ENCODE measurements around the gene CCDC146. TPM values are rescaled to one million over a fixed set of nuclear protein-coding genes. Genes with fewer than 3 reads are reported as not detected.

The CCDC146 gene
- total and polyA plus RNA-seq, 4 donors = 1.3 to 3.9 (median 3.1) TPM

GRCh38 chr7:77329466-77330168 is 207.2 kb downstream of the CCDC146 start:
- H3K9ac ChIP-seq (ENCODE audit: low read depth in 1 of 2, low read length in 2 of 2) = no peak overlapping the region
- peaks cover 0 to 3% (median 2%) of the 10 kb centered on the region in 4 donors for H3K4me1 ChIP-seq (ENCODE audit: control insufficient read depth in 4 of 4, insufficient read depth in 4 of 4, low read length in 3 of 4)
- peaks cover 0 to 13% (median 5%) of the 10 kb centered on the region in 4 donors for H3K36me3 ChIP-seq (ENCODE audit: control insufficient read depth in 4 of 4, insufficient read depth in 3 of 4, low read depth in 1 of 4, low read length in 3 of 4)
- WGBS = 95% methylated on average over 4 of the region's 4 CpGs
- no peak for TF ChIP-seq ATF3 (IDR thresholded peaks at IDR 0.05)
- TF ChIP-seq FOXA1 (IDR thresholded peaks at IDR 0.05) = no peak
- no peak for TF ChIP-seq YY1 (IDR thresholded peaks at IDR 0.05)
- no peak for TF ChIP-seq REST (IDR thresholded peaks at IDR 0.05)
- TF ChIP-seq SP1 (IDR thresholded peaks at IDR 0.05) = no peak
- TF ChIP-seq HNF4A (conservative IDR thresholded peaks at IDR 0.05) = no peak
- TF ChIP-seq MAX (IDR thresholded peaks at IDR 0.05) = no peak
- TF ChIP-seq JUND (IDR thresholded peaks at IDR 0.05) = no peak
- no peak for TF ChIP-seq TAF1 (conservative IDR thresholded peaks at IDR 0.05)
- no peak for TF ChIP-seq HNF4G (IDR thresholded peaks at IDR 0.05)
- TF ChIP-seq GABPA (IDR thresholded peaks at IDR 0.05 in 1 of 2, conservative IDR thresholded peaks at IDR 0.05 in 1 of 2) = no peak
- no peak for TF ChIP-seq RXRA (IDR thresholded peaks at IDR 0.05)
- TF ChIP-seq RAD21 (IDR thresholded peaks at IDR 0.05) = no peak
- H3K27ac ChIP-seq (ENCODE audit: low read depth in 1 of 2, low read length in 2 of 2) = no peak overlapping the region
- no peaks in the 10 kb centered on the region for H3K9me3 ChIP-seq (ENCODE audit: control insufficient read depth in 4 of 4, low read length in 3 of 4)
- DNase-seq (ENCODE audit: low spot score) = no peak
- no peak overlapping the region for H3K4me3 ChIP-seq (ENCODE audit: low read depth in 1 of 3, low read length in 3 of 3)
- no peaks in the 10 kb centered on the region for H3K27me3 ChIP-seq (ENCODE audit: control insufficient read depth in 4 of 4, insufficient read depth in 4 of 4, low read length in 3 of 4)

- H3K4me1 ChIP-seq (ENCODE audit: control insufficient read depth in 4 of 4, insufficient read depth in 4 of 4, low read length in 3 of 4) = peaks cover 0 to 3% (median 2%) of the 10 kb centered on the region in 4 donors
- H3K36me3 ChIP-seq (ENCODE audit: control insufficient read depth in 4 of 4, insufficient read depth in 3 of 4, low read depth in 1 of 4, low read length in 3 of 4) = peaks cover 0 to 13% (median 5%) of the 10 kb centered on the region in 4 donors
- DNase-seq (ENCODE audit: low spot score) = no peak
- H3K9me3 ChIP-seq (ENCODE audit: control insufficient read depth in 4 of 4, low read length in 3 of 4) = no peaks in the 10 kb centered on the region
- no peak overlapping the region for H3K4me3 ChIP-seq (ENCODE audit: low read depth in 1 of 3, low read length in 3 of 3)
- H3K27ac ChIP-seq (ENCODE audit: low read depth in 1 of 2, low read length in 2 of 2) = no peak overlapping the region
- peak in 1 of 2 donors; percentile 27 for TF ChIP-seq JUND (IDR thresholded peaks at IDR 0.05)
- TF ChIP-seq MAX (IDR thresholded peaks at IDR 0.05) = no peak
- H3K9ac ChIP-seq (ENCODE audit: low read depth in 1 of 2, low read length in 2 of 2) = no peak overlapping the region
- no peaks in the 10 kb centered on the region for H3K27me3 ChIP-seq (ENCODE audit: control insufficient read depth in 4 of 4, insufficient read depth in 4 of 4, low read length in 3 of 4)
- 75% methylated on average over 6 of the region's 6 CpGs for WGBS
Observed at GRCh38 chr7:77330169-77330882, 207.9 kb downstream of the CCDC146 start.
